Activated T-cell treated with anti-CD3 and anti-CD28 coated beads for 4 hours (primary cell): ENCODE measurements around the gene ALKBH7.
"Not testable (repeated sequence)": the region's sequence is repeated elsewhere in the genome, so short reads cannot be mapped to it uniquely, and the experiment has no call there.

Source experiments
- DNase-seq: peaks from one replicate; pipeline ENCODE4 v3.0.0-alpha.2; 2020

Gene ALKBH7

DNA sequence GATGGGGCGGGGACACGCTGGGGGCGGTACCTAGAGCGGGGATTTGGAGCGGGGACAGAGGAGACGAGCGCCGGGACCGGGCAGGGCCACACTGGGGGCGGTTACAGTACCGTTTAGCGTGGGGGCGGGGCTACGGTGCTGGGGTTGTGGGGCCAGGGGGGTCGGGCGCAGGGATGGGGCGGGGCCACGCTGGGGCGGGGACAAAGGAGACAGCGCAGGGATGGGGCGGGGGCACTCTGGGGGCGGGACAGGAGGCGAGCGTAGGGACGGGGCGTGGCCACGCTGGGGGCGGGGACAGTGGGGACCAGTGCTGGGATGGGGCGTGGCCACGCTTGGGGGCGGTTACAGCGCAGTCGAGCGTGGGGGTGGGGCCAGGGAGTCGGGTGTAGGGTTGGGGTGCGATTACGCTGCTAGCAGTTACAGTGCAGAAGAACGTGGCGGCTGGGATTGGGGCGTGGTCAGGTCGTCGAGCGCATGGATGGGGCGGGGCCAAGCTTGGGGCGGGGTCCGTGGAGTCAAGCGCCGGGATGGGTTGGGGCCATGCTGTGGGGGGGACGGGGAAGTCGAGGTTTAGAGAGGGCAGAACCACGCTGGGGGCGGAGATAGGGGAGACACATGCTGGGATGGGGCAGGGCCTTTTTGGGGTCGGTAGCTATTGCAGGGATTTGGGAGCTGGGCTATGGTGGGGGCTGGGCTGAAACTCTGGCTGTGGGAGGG, 660 bp downstream of the ALKBH7 start:
- DNase-seq: peak; percentile 98

DNA sequence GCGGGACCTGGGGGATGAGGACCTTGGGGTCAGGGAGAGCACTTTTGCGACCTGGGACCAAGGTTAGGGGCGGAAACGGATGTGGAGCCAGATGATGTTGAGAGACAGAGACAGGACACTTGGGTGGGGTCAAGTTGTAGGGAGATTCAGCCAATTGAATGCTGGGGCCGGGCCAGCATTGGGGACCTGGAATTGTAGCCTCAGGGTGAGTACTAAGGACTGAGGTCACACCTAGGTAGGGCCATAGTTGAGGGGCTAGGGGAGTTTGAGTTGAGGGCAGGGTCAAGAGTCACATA, 1.2 kb downstream of the ALKBH7 start:
- DNase-seq: no peak

DNA sequence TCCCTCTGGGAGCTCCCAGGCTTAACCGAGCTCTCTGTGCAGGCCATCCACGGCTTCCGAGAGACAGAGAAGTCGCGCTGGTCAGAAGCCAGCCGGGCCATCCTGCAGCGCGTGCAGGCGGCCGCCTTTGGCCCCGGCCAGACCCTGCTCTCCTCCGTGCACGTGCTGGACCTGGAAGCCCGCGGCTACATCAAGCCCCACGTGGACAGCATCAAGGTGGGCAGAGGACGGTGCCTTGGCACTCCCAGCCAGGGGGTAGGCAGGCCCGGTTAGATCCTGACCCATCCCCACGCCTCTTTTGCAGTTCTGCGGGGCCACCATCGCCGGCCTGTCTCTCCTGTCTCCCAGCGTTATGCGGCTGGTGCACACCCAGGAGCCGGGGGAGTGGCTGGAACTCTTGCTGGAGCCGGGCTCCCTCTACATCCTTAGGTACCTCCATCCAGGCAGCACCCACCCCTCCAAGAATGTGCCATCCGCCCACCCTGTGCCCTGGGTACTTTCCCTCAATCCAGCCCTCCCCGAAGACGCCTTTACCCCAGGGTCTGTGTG, 1.6 kb downstream of the ALKBH7 start:
- DNase-seq: no peak

DNA sequence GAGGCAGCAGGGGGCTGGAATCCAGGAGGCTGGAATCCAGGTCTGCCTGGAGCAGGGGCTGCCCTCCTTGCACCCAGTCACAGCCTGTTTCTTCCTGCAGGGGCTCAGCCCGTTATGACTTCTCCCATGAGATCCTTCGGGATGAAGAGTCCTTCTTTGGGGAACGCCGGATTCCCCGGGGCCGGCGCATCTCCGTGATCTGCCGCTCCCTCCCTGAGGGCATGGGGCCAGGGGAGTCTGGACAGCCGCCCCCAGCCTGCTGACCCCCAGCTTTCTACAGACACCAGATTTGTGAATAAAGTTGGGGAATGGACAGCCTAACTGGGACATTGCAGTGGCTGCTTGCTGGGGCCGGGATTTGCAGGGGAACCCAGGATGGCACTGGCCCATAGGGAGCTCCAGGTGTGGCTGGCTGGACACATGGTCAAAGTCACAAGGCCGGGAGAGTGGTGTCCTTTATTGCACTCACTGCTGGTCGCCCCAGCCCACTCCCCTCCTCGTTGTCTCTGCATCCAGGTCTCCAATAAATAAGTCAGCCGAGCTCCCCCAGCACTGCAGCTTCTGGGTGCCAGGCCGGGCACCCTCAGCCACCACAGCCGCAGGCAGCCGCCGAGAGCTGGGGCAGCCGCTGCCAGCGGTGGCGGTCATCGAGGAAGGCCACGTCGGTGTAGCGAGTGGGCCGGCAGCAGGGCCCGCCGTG, 2.3 kb downstream of the ALKBH7 start:
- no peak for DNase-seq

DNA sequence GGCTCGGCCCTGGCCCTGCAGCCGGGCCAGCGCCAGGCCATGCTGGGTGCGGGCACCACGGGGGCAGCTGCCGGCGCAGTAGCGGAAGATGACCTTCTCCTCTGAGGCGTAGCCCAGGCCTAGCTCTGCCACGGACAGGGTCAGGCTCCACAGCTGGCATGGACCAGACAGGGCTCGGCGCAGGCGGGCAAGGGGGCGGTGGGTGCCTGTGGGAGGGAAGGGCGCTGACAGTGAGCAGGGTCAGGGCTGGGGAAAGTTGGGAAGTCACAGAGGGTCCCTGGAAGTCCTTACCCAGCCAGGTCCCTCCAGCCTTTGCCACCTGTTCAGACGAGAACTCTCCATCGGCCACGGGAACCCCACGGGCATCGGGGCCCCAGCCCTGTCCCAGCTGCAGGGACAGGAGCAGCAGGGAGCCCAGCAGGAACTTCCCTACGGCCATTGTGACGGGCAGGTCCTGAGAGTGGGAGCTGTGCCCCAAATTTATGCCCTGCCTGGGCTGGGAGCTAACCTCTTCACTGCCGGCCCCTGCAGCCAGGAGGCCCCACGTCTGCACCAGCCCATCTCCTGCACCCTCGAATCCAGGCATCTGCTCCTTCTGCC, 2.9 kb downstream of the ALKBH7 start, which contains the start of gene PSPN:
PSPN (minus strand) TSS at position 523 of the 600 bp plus-strand sequence; CDS start at position 439, 84 bp downstream.
- DNase-seq: no peak

DNA sequence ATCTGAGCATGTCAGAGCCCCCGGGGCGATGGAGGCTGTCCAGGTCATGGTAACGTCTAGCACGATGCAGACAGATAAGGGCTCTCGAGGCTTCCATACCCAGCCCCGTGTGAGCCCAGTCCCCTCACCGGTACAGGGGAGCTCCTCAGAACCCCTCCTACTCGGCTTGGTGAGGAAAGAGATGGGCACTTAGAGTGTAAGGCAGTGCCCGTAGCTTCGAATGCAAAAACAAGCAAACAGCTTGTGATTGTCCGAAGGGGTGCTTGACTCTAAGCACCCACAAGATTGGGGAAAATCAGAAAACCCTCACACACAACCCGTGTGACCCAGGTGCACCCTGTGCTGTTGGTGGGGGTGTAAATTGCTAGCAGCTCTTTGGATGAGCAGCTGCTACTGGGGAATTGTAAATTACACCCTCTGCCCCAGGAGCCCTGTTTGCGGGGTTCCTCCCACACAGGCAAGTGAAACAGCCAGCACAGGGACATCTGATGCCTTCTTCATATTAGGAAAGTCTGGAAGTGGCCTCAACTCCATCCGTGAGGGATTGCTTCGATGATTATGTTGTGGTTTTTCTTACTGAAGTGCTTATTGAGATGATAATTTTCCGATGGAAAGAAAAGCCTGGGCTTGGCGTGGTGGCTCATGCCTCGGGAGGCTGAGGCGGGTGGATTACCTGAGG, 4.1 kb downstream of the ALKBH7 start:
- DNase-seq: no peak

DNA sequence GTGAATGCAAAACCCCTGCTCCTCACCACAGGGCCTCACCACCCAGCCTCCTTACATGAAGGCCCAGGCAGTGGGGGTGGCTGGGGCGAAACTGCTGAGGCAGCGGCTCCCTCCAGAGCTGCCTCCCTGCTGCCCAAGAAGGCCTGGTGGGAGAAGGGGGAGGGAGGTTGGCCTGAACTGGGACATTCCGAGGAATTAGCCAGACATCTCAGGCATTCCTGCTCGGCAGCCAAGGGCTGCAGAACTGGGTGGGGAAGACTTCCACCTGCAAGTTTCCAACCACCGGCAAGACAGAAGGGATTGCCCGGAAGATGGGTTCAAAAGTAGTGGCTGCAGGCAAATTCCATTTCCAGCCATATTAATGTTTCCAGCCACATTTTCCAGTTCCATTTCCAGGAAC, 5.4 kb downstream of the ALKBH7 start:
- no peak for DNase-seq

DNA sequence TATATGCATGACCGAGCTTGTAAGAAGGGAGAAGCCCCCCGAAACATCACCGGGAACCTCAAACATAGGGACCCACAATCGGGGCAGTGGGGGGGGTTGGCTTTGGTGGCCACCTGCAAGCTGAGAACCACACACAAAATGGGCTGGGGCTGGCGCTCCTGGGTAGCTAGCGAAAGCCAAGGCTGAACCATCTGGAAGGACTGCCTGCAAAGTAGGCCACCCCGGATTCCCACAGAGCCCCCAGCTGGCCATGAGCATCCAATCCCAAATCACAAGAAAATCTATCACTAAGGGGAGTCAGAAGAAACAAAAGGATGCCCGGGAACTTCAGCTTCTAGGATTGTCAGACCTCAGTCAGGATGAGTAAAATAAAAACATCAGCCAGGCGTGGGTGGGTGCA, 5.9 kb downstream of the ALKBH7 start:
- no peak for DNase-seq

DNA sequence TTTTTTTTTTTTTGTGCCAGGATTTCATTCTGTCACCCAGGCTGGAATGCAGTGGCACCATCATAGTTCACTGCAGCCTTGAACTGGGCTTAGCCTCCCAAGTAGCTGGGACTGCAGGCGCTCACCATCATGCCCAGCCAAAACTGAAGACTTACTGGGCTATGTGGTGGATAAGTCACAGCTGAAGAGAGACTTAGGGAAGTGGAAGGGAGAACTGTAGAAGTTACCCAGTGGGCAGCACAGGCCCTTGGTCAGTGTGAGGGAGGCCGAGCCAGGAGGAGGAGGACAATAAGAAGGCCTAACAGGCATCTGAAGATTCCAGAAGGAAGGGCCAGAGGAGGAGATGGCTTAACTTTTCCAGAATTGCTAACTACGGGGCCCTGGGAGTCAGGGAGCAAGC, 7.2 kb downstream of the ALKBH7 start:
- no peak for DNase-seq

DNA sequence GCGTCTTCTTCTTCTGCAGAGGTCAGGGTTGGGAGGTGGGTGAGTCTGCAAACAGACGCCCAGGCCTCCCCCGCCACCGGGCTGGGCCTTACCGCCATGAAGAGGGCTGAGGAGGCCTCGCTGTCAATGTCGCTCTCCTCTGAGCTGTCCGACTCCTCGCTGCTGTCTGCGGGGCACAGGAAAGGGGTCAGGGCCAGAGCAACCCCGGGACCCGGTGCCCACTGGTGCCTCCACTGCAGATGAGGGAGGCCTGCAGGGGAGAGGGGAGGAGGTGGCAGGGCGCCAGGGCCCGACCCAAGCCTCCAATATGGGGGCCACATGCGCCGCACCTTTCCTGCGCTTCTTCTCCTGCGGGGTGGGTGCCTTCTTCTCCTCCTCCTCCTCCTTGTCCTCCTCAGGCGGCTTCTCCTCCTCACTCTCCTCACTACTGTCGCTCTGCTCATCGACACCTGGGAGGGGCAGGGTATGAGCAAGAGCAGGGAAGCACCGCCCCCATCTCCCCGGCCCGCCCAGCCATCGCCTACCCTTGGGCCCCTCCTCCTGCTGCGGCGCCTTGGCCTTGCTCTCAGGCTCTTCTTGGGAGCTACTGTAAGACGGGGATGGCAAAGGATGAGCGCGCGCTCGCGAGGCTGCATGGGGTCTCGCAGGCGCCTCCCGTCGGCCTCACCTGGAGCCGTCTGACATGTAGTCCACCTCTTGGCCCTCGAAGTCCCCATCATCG, 8.6 kb downstream of the ALKBH7 start:
- DNase-seq: no peak

DNA sequence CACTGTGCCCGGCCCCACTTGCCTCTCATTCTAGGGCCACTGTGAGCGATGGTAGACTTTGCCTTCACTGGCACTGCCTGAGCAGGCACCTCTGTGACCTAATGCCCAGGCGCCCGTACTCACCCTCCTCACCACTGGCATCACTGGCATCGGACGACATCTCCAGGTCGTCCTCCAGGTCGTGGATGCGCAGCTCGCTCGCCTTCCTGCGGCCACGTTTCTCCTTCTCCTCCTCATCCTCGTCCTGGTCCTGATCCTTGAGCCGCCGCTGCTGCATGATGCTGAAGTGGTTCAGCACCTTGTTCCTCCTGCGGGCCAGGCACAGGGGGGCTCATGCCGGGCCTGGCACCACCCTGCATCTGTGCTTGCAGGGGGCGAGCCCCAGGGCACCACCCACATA, 10.6 kb downstream of the ALKBH7 start:
- no peak for DNase-seq

DNA sequence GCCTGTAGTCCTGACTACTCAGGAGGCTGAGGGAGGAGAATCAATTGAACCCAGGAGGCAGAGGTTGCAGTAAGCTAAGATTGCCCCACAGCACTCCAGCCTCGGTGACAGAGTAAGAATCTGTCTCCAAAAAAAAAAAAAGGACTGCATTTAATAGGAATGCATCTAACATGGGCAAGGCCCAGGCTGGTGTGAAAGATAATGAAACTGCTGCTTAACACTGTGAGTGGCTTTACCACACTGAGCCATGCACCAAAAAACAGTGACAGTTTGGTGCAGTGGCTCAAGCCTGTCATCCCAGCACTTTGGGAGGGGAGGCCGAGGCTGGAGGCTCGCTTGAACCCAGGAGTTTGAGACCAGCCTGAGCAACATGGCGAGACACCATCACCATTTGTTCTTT, 11.8 kb downstream of the ALKBH7 start:
- no peak for DNase-seq

DNA sequence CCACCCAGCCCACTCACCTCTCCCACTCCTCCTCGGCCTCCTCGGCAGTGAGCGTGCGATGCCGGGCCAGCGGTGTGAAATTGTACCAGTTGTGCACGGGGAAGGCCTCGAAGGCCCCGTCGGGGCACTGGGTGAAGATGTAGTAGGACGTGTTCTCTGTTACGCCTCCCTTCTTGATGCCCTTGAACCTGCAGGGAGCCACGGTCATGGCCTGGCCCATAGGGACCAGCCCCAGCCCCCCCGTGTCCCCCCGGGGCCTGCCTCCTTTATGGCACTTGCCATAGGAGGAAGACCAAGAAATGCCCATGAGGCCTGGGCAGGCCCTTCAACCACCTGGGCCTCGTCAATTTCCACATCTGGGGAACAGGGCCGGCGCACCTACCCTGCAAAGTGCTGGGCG, 14.8 kb downstream of the ALKBH7 start:
- DNase-seq: no peak

DNA sequence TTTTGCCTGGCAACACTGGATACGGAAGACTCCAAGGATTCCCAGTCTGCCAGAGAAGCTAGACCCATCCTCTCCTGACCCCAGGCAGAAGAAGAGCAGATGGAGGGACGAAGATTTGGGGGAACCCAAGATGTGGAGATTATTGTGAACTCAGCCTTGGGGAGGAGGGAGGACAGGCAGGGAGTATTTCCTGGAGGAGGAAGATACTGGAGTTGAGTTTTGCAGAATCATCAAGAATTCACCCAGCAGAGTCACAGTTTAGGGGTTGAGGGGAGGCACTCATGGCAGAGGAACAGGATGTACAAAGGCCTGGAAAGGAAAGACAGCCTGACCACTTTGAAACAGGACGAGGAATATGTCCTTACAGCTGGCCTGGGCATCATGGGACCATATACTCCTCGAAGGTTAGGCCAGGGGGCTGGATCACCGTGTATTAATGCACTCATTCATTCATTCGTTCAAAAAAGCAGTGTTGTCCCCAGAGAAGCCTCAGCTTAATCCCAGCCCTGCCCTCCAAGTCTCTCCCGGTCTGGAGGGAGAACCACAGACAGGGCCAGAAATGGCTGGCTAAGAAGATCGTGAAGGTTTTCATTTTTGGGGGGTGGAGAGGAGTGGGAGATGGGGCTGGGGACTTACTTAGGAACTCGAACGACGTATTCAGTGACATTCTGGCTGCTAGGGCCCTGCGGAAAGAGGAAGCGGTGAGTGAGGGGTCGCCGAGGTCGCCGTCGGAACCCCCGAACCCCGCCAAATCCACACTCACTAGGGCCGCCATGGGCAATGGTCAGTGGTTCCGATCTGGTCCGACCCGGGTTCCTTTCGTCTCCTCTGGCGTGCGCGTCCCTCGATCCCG, 19.9 kb downstream of the ALKBH7 start:
- DNase-seq: no peak

DNA sequence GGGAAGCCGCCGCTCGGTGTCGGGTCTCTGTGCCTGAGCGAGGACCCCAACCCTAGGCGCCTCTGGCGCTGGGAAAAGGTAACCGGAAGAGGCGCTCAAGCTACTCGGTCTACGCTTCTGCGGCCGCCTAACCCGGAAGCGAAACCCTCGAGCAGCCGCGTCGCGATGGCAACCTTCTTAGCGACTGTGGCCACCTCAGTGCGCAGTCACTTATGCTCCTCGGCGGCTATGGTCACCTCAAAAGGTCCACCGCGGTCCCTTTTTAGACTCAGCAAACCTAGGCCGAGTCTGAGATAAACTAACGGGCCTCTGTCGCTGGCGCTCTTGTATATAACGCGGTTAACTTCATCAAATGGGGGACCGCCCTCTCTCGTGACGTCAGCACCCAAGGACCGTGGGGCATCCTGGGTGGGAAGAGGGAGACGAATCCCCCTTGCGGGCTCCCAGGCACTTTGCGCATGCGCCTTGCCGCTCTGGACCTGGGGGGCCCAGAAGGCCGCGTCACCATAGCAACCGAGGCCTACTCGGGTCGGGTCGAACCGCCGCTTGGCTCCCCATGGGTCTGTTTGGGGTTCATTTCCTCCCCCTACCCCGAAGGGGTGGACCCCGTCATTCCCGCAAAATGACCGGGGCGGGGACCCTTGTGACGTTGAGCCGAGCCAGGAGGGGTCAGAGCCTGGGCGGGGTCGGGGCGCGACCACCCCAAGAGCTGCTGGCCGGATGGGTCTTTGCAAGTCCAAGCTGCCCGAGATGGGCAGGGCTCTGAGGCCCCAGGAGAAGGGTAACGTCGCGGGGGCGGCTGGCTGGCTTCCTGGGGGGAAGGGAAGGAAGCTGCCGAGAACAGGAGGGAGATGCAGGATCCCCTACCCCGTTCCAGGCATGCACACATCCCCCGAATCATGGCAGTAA, 20.7 kb downstream of the ALKBH7 start, which contains the start of gene GTF2F1:
GTF2F1 (minus strand) TSS at position 91 of the 909 bp plus-strand sequence. CDS start 169 bp downstream, outside the sequence.
- peak; percentile 89 for DNase-seq

DNA sequence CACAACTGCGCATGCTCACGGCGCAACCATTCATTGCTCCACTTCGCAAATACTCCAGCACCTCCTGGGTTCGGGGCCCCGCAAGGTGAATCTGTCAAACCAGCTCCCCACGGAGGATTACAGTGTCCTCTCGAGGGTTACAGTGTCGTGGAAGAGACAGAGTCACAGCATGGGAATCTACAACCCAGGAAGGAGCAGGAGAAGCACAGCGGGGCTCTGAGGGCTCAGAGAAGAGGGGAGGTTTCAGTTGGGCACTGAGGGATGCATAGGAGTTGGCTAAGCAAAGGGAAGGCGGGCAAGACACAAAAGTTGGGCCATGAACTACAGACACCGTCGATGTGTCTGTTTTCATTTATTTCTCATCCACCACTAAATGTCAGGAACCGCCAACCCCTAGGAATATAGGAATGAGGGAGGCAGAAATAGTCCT, 21.4 kb downstream of the ALKBH7 start:
- DNase-seq: no peak

DNA sequence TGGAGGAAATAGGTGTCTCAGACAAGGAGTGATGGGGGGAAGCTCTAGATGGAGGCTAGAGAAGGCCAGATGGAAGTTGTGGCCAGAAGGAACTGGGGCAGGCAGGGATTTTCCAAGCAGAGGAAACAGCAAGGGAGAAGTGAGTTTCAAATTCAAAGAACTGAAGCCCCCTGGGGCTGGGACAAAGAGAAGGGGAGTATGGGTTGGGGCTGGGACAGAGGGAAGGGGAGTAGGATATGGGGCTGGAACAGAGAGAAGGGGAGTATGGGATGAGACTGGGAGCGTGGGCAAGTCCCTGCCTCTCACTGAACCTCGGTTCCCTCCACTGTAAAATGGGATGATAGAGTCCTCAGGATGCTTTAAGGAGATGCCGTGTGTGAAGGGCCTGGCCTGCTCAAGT, 22.2 kb downstream of the ALKBH7 start:
- no peak for DNase-seq

DNA sequence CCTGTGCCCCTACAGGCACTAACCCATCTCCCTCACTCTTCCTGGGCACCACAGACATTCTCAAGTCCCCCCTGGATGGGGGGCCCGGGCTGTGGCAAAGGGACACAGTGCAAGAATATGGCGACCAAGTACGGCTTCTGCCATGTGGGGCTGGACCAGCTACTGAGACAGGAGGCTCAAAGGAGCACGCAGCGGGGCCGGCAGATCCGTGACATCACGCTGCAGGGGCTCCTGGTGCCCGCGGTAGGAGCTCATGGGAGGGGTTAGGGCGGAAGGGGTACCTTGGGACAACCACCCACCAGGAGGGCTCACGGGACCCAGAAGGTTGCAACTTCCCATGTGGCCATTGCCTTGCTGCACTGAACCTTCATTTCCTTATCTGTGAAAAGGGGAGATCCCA, 23.7 kb downstream of the ALKBH7 start:
- DNase-seq: no peak

DNA sequence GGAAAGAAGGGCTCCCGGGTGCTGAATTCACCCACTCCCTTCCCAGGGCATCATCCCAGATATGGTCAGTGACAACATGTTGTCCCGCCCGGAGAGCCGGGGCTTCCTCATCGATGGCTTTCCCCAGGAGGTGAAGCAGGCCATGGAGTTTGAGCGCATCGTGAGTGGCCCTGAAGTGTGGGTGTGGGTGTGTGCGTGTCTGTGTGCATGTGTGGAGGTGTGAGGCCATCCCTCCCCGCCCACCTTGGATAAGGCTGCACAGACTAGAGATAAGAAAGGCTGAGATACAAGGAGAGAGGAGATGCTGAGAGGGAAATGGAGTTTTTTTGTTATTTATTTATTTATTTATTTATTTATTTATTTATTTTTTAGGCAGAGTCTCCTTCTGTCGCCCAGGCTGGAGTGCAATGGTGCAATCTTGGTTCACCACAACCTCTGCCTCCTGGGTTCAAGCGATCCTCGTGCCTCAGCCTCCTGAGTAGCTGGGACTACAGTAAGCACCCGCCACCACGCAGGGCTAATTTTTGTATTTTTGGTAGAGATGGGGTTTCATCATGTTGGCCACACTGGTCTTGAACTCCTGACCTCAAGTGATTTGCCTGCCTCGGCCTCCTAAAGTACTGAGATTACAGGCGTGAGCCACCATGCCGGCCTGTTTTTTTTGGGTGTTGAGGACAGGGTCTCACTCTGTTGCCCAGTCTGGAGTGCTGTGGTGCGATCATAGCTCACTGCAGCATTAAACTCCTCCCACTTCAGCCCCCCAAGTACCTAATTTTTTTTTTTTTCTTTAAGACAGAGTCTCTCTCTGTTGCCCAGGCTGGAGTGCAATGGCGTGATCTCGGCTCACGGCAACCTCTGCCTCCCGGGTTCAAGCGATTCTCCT, 27.7 kb downstream of the ALKBH7 start:
- DNase-seq: not testable (repeated sequence)
